PFSK-1 (cell line): ENCODE measurements around the gene BMP4.

Source experiments
- POLR2AphosphoS5 ChIP-seq: IDR thresholded peaks from 2 replicates; pipeline ENCODE4 v1.6.1; 2012; ENCODE audit warnings: low read depth, mild to moderate bottlenecking, control low read depth, low read length, moderate library complexity
- REST ChIP-seq, 2 experiments: IDR thresholded peaks; 2 replicates each; pipeline versions ENCODE4 v1.6.1 to v1.8.0; 2011 to 2012; ENCODE audit warnings: low read depth in 2 of 2, low read length in 2 of 2, control low read depth in 1 of 2, inconsistent platforms in 1 of 2, mild to moderate bottlenecking in 1 of 2, moderate library complexity in 1 of 2; ENCODE audit not compliant: insufficient read depth in 1 of 2
- TAF1 ChIP-seq: IDR thresholded peaks from 2 replicates; pipeline ENCODE4 v1.6.1; 2012; ENCODE audit warnings: low read length, control low read depth, borderline replicate concordance; ENCODE audit not compliant: insufficient read depth

GRCh38 chr14:53953828-53954550, 2.6 kb downstream of the BMP4 start:
- TF ChIP-seq POLR2AphosphoS5, result no peak
- TF ChIP-seq TAF1, result no peak
- no peak for TF ChIP-seq REST (IDR thresholded peaks at IDR 0.05; ENCODE audit: insufficient read depth in 1 of 2, low read depth in 2 of 2, low read length in 2 of 2)
